Measurements from ENCODE around the gene RNF11. TPM values are rescaled to one million over a fixed set of nuclear protein-coding genes. Genes with fewer than 3 reads are reported as not detected.
A peak's percentile ranks its signal among the peaks of the same experiment; 100 is the strongest.

The RNF11 gene
- polyA plus RNA-seq, 4 donors, result 123 to 165 (median 137) TPM

DNA sequence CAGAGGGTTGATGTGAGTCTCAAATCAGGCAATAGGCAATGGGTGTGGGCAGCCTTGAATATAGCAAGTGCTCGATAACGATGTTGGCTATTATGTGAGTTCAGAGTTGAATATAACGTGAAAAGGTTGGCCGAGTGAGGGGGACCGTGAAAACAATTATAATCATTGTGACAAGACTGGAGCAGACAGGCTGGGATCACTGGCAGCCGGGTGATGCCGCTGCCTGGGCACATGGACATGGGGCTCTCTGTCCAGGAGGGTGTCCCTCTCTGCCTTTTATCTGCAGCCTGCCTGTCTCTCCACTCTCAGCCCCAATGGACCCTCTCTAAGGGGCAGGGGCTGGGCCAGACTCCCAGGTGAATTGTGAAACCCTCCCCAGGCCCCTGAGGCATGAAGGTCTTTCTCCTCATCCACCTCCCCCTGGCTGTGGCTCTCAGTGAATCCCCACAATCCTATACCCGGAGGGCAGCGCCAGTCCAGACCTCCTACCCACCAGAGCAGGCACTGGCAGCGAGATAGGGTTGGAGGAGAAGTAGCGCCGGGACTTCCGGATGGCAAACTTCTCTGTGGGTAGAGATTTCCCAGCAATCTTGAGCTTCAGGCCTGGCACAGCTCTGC lies 57.9 kb downstream of the RNF11 start:
- DNase-seq (ENCODE audit: low read depth in 4 of 4, low spot score in 3 of 4), result no peak

GRCh38 chr1:51294566-51295184 lies 58.6 kb downstream of the RNF11 start:
- DNase-seq (ENCODE audit: low read depth in 4 of 4, low spot score in 3 of 4), result no peak

- DNase-seq (ENCODE audit: low read depth in 4 of 4, low spot score in 3 of 4), result no peak
These were observed 59.9 kb downstream of the RNF11 start for GRCh38 chr1:51295926-51296325.

DNA sequence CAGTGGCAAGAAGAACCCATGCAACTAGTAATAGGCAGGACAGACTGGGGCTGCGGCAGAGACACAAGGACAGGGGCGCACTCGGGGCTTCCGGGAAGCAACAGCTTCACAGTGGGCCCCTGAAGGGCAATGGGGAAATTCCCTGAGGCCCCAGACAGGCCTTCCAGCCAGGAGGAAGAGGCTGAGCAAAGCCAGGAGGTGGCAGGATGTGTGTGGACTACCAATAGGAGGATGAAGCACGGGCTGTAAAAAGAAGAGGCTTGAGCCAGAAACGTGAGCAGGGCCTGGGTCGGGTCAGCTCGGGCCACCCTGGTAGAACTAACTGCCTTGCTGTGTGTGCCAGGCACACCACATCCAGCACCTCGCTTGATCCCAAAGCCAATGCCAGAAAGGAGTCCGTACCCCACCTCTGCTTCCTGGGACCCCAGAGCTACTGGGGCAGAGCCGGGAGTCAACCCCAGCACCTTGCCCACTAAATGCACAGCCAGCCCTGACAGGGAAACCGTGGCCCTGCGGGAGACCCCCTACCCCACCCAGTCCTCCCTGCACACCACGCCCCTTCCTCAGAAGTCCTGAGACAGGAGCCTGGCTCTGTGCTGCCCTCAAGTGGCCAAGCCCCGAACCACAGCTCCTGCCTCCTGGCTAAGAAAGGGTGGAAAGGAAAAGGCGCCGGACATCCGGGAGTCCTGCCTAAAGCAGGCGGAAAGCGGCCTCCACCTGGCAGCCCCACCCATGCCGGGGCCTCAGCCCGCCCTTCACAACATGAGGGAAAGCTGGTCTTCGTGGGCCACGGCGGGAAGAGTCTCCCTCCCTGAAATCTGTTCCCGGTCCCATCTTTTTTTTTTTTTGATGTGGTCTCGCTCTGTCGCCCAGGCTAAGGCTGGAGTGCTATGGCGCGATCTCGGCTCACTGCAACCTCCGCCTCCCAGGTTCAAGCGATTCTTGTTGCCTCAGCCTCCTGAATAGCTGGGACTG lies 60.6 kb downstream of the RNF11 start:
- DNase-seq (ENCODE audit: low read depth in 4 of 4, low spot score in 3 of 4), result peak; percentile 64 to 75 (median 68)

DNA sequence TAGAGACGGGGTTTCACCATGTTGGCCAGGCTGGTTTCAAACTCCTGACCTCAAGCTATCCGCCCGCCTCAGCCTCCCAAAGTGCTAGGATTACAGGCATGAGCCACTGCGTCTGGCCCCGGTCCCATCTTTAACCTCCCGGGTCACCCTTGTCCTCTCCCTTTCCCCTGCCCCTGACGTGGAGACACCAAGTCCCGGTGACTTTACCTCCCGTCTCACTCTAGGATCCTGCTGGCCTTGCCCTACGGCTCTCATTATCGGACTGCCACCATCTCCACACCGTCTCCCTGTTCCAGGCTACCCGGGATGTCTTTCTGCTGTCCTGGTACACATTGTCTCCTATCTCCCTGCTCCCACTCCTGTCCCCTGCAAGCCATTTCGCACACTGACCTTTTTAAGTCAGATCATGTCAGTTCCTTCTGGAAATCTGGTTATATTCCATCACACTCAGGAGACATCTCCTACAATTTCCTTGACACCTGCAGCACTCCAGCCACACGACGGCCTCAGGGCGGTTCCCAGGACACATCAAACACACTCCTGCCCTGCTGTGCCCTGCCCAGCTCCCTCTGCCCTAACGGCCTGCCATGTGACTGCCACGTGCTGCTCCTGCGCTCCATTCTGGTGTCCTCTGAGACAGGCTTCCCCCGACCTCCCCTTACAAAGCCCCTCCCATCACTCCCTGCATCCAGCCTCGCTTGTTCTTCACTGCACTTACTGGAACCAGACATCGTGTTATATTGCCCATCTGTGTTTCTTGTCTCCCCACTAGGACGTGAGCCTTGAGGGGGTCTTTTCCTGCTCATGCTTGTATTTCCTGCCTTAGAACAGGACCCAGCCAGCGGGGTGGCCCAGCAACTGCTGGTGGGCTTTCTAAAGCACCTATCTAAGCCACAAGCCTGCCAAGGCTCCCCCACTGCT lies 61.6 kb downstream of the RNF11 start:
- no peak for DNase-seq (ENCODE audit: low read depth in 4 of 4, low spot score in 3 of 4)

DNA sequence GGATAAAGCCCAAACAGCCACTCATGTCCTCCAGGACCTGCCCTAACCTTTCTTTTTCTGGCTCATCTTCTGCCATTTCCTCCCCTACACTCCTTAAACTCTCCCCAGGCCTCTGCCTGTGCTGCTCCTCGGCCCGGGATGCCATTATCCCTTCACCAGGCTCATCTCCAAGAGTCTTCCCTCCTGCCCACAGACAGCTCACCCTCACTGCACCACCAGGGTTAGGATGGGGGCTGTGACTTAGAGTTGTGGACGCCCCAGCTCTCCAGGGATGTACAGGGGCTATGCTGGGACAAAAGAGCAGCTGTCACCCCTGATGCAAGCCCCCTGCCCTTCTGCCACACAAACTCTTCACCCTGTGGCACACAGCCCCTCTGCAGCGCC lies 62.2 kb downstream of the RNF11 start:
- DNase-seq (ENCODE audit: low read depth in 4 of 4, low spot score in 3 of 4), result no peak

GRCh38 chr1:51299185-51299885 lies 63.3 kb downstream of the RNF11 start:
- no peak for DNase-seq (ENCODE audit: low read depth in 4 of 4, low spot score in 3 of 4)

- no peak for DNase-seq (ENCODE audit: low read depth in 4 of 4, low spot score in 3 of 4)
These were observed 64.1 kb downstream of the RNF11 start for GRCh38 chr1:51299981-51300670.

- no peak for DNase-seq (ENCODE audit: low read depth in 4 of 4, low spot score in 3 of 4)
These were observed 65.2 kb downstream of the RNF11 start for GRCh38 chr1:51301152-51301843.

DNA sequence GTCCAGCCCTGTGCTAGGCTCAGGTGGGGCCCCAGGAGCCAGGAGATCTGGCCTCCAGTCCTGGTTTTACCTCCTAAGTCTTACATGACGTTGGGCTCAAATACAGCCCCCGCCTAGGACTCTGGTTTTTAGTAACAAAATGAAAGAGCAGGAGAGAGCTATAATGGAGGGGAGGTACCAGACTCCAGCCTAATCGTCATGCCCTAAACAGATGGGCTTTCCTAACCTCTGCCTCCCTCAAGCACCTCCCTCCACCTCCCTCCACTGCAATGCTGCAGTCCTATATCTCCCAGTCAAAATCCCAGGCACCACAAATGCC lies 65.7 kb downstream of the RNF11 start:
- DNase-seq (ENCODE audit: low read depth in 4 of 4, low spot score in 3 of 4), result no peak

DNA sequence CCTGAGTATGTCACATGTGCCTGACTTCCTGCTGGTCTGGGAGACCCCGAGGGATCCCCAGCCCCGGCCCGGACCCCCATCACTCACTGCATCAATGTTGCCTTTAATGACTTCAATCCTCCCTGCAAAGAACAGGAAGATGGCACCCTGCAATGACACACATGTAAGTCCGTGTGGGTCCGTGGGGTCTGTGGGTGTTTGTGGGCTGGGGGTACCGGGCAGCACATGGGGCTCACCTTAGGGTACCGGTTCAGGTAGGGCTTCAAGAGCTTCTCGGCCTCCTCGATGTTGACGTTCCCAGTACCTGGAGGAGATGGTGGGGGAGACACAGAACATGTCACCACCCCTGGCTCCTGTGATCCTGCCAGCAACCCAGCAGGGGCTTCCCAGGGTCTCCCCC lies 66.2 kb downstream of the RNF11 start:
- no peak for DNase-seq (ENCODE audit: low read depth in 4 of 4, low spot score in 3 of 4)

GRCh38 chr1:51302746-51303145 lies 66.7 kb downstream of the RNF11 start:
- no peak for DNase-seq (ENCODE audit: low read depth in 4 of 4, low spot score in 3 of 4)

GRCh38 chr1:51303315-51303714 lies 67.2 kb downstream of the RNF11 start:
- no peak for DNase-seq (ENCODE audit: low read depth in 4 of 4, low spot score in 3 of 4)

DNA sequence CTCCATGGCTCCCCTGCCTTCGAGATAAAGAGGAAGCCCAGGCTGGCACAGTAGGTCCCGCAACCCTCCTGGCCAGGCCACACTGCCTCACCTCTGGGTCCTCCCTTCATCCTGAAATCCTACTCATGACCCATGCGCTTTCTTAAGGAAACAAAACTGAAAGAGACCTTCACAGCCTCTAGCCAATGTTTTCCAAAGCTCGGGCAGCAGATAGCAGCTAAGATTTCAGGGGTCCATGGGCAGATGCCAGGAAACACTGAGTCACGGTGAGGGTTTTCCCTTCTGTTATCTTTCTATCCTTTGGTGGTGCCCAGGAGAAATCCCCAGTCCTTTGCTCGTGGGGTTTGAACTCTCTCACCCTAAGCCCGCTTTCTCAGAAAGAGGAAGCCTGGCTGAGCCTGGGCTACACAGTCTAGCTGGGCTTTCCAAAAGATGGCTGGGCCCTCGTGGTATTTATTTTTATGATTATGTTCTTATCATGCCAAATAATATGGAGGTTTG lies 67.7 kb downstream of the RNF11 start:
- no peak for DNase-seq (ENCODE audit: low read depth in 4 of 4, low spot score in 3 of 4)

- DNase-seq (ENCODE audit: low read depth in 4 of 4, low spot score in 3 of 4), result no peak
These were observed 68.3 kb downstream of the RNF11 start for GRCh38 chr1:51304360-51304759.

GRCh38 chr1:51305371-51305823 lies 69.3 kb downstream of the RNF11 start:
- peak in 2 of 4 donors; percentile 42 to 54 for DNase-seq (ENCODE audit: low read depth in 4 of 4, low spot score in 3 of 4)

DNA sequence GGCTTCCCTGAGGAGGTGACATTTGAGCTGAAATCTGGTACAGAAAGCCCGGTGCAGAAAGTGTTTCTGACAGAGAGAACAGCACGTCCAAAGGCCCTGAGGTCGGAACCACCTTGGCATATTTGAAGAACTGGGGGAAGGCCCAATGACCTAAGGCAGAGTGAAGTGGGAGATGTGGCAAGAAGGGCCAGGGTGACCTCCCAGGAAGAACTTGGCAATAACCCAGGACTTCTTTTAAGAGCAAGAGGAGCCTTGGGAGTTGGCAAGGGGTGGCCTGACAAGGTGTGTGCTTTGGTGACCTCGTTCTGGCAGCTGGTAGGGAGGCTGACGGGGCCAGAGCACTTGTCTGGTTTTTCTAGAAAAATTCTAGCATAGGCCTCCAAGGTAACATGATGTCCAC lies 70.9 kb downstream of the RNF11 start:
- no peak for DNase-seq (ENCODE audit: low read depth in 4 of 4, low spot score in 3 of 4)

DNA sequence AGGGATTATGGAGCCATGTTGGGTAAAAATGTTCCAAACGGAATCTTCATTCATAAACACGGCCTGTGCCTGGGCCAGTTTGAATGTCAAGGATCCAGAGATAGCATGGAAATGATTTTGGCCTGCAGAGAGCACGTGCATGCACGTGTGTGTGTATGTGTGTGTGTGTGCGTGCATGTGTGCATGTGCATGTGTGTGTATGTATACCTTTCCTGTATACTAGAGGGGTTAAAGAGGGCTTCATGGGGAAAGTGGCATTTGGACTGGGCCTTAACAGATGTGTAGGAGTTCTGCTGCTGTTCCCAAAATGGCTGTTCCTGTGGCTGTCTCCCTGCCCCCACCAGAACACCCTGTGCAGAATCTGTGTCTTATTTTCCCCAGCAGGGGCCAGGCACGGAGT lies 72.6 kb downstream of the RNF11 start:
- no peak for DNase-seq (ENCODE audit: low read depth in 4 of 4, low spot score in 3 of 4)

DNA sequence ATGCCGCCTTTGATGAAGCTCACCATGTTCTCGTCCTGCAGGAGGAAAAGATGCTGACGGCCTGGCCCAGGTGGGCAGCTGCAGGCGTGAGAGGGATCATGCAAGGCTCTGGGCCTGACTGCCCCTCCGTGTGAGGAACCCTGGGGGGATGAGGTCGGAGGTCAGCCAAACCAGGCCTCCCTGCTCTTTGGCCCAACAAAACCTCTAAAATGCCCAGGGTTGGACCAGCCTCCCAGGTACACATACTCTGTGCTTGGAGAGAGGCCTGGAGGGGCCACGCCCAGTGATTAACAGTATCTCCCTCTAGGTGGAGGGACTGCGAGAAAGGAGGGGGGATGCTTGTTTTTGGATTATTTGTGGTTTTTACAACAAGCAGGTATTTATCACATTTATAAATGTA lies 73.2 kb downstream of the RNF11 start:
- no peak for DNase-seq (ENCODE audit: low read depth in 4 of 4, low spot score in 3 of 4)

Data from left renal pelvis (tissue), 4 donors.